Measurements from ENCODE around the gene PITPNM2.
A peak's percentile ranks its signal among the peaks of the same experiment; 100 is the strongest.
"Not testable (repeated sequence)": the region's sequence is repeated elsewhere in the genome, so short reads cannot be mapped to it uniquely, and the experiment has no call there.

Gene PITPNM2

DNA sequence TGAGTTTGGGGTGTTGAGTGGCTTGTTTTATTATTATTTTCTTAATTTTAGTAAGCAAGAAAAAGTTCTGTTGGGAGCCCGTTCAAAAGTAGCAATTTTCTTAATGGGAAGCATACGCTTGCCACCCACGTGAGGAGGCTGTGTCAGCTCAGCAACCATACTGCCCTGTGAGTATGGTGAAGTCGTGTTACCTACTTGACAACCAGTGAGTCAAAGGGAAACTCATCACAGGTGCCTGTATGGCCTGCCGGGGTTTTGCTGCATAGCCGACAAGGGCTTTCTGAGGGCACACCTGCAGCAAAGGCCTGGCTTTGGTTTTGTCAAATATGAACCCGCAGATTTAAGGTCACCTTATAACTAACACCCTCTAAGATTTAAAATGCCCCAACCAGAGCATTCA is 31.1 kb downstream of the PITPNM2 start:
- DNase-seq: peak in 3 of 4 experiments; percentile 28 to 46 (median 40)

DNA sequence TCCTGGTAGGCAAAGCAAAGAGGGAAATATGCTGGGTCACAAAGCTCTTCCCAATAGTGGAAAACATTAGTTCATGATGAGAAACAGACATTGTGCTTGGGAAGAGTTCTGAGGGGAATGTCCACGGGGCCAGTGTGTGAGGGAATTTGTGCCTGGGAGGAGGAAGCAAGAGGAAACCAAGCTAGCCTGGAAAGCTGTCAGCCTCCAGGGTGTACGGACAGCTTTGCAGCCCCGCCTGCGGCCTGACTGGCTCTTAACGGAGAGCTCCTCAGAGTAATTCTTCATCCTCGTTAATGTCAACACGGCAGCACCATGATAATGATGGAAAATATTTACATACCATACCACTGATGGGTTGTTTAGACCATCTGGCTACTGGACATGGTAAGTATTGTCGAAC is 32.4 kb downstream of the PITPNM2 start:
- DNase-seq: no peak

DNA sequence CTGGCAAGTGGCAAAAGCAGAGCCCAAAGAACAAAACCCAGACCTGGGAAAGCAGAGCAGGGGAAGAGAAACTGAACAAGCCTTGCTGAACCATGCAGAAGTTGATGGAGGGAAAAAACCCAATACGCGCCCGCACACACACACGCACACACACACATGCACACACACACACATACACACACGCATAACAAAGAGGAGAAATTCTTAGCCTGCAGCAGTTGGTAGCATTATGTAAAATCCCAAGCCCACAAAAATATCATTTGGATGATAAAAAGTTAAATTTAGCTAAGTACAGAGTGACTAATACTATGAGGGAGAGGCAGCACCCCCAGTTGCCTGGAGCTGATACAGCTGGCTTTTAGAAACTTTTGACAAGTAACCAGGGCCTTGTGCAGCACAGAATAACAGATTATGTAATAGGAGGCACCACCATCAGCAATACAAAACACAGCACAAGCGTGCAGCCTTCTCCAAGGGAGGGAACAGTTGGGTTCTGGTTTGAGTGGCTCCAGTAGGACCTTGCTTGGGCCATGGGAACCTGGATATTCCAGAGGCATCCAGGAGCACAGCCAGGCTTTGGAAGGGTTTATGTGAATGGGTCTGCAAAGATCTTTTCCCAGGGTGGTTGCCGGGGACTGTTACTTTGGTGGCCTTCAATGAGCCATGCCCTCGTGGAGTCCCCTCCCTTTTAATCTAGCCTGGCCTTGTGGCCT is 35.3 kb downstream of the PITPNM2 start:
- DNase-seq: peak in 1 of 4 experiments; percentile 13

DNA sequence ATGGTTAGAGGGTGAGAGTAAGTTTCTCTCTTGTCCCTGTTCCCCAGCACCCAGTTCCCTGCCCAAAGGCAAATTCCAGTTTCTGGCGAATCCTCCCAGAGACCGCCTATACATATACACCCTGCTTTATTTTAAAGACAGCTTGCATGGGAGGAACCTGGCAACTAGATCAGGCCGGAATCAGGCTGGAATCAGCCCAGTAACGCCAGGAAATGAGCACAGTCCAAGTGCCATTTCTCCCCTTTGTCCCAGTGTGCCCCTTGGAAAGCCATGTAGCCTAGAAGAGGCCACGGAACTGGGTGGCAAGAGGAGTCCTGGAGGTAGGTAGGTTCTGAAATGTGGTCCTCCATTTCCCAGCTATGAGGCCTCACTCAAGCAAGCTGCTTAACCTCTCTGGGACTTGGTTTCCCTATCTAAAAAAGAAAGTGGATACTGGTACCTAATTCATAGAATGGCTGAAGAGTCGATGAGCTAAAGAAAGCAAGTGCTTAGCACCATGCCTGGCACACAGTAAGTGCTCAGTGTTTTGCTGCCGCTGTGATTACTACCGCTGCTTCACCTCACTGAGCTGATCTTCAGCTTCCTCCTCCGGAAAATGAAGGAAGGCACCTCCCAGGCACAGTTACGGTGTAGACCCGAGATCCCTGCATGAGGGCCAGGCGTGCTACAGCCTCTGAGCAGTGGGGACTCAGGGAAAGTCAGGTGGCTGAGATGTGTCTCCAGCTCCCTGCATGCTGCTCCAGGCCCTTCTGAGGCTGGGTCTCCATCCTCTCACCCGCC is 36.4 kb downstream of the PITPNM2 start:
- no peak for DNase-seq

GRCh38 chr12:123113026-123113425 is 37.9 kb downstream of the PITPNM2 start:
- DNase-seq: no peak

DNA sequence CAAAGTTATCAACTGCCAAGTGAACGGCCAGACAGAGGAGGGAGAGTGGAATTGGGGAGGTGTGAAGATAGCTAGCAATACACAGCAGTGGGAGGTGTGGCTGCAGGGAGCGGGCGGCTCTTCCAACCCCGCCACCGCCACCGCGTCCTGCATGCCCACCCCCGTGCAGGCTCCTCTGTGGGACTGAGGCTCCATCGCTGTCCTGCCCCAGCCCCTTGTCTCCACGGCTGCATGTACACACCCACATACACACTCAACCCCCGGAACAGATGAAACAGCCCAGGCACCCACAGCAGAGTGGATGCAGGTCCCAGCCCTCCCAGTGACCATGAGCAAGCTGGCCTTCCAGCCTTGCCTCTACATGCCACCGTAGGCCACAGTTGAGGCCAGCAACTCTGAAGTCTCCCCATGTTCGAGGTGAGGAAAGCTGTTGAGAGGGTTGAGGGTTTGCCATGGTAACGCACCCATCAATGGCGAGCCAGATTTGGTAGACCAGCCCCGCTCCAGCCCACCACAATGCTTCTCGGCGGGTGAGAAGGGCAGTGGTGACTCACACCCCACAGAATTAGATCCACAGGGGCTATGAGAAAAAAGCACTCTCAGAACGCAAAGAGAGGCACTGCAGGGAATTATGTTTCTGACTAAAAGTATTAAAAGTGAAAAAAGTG is 39.3 kb downstream of the PITPNM2 start:
- DNase-seq: no peak

DNA sequence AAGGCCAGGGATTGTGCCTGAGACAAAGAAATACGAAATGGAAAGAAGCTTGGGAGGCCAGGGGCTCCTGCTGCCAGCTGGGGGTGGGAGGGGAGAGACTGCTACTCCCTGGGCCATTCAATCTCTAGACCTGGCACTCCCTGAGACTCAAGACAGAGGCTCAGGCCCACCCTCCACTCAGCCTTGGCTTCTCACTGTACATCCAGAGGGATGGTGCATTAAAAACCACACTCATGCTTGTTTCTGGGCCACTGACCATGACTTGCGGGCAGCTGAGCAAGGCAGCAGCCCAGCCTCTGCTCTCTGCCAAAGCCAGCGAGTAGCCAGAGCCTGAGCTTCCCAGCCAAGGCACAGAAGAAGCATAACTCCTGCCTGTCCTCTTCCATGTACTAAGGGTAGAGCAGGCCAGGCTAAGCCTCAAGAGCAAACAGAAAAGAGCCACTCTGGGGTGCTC is 41.5 kb downstream of the PITPNM2 start:
- DNase-seq: no peak

GRCh38 chr12:123108682-123109066 is 42.2 kb downstream of the PITPNM2 start:
- no peak for DNase-seq

DNA sequence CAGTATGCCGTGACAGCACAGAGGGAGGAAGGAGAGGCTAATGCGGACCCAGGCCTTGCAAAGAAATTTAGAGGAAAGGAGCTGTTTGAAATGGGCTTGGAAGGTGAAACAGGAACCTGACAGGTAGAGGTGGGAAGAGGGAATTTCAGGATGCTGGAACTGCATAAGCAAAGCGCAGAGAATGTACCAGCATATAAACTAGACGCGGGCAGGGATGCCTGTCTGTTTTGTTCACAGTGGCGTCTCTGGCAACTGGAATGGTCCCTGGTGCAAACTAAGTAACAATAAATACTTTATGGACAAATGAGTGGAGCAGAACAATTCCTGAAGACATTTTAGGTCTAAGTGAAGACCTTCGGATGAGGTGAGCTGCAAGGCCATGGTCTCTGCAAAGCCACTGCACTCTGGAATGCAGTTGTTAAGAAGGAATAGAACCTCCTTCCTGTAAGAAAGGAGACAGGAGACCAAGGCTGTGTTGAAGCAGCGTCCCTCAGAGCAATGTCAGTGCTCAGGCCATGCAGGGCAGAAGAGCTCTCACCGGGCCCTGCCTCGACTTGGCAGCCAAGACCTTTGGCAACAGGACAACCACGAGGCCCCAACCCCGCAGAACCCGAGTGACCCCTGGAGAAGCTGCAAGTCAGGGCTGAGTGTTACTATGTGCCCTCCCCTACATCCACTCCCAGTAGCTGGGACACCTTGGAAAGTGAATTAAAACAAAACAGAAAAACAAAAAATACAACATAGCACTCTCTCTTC is 42.8 kb downstream of the PITPNM2 start:
- DNase-seq: no peak

- peak in 3 of 4 experiments; percentile 38 to 56 (median 44) for DNase-seq
Observed at GRCh38 chr12:123106640-123107359, 44.1 kb downstream of the PITPNM2 start.

DNA sequence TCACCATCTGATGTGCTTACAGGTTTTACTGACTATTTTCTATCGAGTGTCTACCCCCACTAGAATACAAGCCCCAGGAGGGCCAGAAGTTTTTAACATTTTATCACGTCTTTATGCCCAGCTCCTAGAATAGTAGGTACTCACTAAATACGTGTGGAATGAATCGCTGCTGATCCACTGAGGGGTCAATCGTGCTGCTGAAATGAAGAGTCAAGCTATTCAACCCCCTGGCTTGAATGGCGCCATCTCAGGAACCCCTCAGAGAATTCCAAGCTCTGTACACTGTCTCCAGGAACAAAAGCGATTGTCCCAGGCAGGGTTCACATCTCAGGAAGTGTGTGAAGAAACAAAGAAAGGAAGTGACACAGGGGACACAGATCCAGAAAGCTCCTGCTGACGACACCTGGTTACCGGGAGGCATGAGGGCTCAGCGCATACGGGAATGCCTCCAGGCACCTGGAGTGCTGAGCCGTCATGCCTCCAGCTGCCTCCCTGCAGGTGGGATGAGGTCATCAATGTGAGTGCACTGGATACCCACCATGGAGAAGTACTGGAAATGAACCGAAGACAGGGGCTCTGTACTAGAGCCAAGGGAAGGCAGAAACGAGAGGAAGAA is 45.6 kb downstream of the PITPNM2 start:
- no peak for DNase-seq

- no peak for DNase-seq
Observed at GRCh38 chr12:123104809-123105208, 46.1 kb downstream of the PITPNM2 start.

GRCh38 chr12:123104094-123104493 is 46.8 kb downstream of the PITPNM2 start:
- not testable (repeated sequence) for DNase-seq

DNA sequence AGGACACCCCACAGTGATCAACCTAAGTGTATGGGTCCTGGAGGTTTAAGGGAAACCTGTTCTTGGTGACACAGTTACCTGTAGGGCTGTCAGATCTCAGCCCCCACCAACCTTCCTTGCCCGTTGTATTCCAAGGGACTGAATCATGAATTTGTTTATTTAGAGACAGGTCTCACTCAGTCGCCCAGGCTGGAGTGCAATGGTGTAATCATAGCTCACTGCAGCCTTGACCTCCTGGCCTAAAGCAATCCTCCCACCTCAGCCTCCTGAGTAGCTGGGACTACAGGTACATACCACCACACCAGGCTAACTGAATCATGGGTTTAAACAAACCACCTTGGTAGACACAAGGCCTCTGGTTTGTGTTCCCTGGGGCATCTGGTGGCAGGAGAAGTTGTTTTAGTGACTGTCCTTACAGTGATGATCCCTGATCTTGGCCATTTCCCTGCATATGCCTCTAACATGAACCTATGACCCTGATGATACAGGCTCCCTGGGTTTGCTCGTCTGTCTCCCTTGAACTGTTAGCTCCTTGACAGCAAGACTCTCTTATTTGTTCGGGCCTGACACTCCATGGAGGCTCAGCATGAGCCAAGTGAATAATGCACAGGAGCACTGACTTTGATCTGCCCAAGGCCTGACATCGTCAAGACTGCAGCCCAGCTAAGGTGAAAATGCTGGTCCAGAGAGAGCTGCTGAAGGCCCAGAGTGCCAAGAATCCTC is 47.9 kb downstream of the PITPNM2 start:
- DNase-seq: no peak

DNA sequence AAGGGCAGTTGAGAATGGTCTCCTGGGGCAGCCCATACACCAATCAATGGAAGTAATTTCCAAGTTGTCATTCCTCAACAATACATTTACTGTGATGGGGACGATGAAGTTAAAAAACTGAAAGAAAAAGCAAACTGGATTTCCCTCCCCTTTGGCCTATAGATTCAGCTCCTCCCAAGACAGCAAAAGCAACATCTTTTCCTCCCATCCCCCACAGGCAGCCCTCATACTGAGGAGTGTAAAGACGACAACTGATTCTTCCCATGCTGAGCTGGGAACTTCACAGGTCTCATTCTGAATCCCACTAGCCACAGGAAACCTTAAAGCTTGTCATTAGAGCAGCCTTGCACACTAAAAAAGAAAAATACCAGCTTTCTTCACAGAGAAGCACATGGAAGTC is 48.5 kb downstream of the PITPNM2 start:
- DNase-seq: no peak

GRCh38 chr12:123101526-123101925 is 49.4 kb downstream of the PITPNM2 start:
- no peak for DNase-seq

All from activated CD4-positive, CD25-positive, alpha-beta regulatory T cell (primary cell).